Retinal pigment epithelial cell (primary cell): ENCODE data around the gene MYO7B.

Source experiments
- DNase-seq: peaks from one replicate; pipeline ENCODE4 v3.0.0-alpha.2; 2010; ENCODE audit warnings: low read depth
- H3K4me3 ChIP-seq: 2 replicates; pipeline ENCODE4 v1.5.1; 2011; ENCODE audit warnings: mild to moderate bottlenecking, low read length, control low read depth, moderate library complexity
- TF ChIP-seq, protein P1 (sequence below): conservative IDR thresholded peaks from 2 replicates; pipeline ENCODE4 v1.5.1; 2011; ENCODE audit warnings: low read depth, low read length, control low read depth, inconsistent platforms

The MYO7B gene

GRCh38 chr2:127535422-127535901 is at the start of gene MYO7B:
TSS of gene MYO7B (plus strand) at chr2:127535683. CDS start at chr2:127559723, 24,040 bp downstream.
- no peak for DNase-seq
- TF ChIP-seq, protein P1, sequence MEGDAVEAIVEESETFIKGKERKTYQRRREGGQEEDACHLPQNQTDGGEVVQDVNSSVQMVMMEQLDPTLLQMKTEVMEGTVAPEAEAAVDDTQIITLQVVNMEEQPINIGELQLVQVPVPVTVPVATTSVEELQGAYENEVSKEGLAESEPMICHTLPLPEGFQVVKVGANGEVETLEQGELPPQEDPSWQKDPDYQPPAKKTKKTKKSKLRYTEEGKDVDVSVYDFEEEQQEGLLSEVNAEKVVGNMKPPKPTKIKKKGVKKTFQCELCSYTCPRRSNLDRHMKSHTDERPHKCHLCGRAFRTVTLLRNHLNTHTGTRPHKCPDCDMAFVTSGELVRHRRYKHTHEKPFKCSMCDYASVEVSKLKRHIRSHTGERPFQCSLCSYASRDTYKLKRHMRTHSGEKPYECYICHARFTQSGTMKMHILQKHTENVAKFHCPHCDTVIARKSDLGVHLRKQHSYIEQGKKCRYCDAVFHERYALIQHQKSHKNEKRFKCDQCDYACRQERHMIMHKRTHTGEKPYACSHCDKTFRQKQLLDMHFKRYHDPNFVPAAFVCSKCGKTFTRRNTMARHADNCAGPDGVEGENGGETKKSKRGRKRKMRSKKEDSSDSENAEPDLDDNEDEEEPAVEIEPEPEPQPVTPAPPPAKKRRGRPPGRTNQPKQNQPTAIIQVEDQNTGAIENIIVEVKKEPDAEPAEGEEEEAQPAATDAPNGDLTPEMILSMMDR, result no peak
- H3K4me3 ChIP-seq, result no peak within 1 kb of the TSS

DNA sequence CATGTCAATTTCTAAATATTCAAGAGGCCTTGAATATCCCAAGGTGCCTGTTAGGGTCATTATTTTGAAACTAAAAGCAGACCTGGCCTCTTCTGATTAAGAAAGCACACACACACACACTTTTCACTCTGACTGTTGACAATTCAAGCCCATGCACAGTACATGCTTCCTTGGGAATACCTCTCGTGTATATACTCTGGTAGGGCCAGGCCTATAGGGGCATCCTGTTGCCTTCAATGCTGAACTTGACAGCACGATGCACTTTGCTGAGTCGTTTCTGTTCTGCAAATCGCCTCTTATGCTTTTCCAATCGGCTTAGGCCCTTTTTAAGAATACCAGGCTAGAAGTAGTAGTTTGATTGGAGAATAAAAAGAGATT is 49.8 kb upstream of the MYO7B start:
- H3K4me3 ChIP-seq, result no peak overlapping the region
- no peak for DNase-seq
- TF ChIP-seq, protein P1, result no peak

DNA sequence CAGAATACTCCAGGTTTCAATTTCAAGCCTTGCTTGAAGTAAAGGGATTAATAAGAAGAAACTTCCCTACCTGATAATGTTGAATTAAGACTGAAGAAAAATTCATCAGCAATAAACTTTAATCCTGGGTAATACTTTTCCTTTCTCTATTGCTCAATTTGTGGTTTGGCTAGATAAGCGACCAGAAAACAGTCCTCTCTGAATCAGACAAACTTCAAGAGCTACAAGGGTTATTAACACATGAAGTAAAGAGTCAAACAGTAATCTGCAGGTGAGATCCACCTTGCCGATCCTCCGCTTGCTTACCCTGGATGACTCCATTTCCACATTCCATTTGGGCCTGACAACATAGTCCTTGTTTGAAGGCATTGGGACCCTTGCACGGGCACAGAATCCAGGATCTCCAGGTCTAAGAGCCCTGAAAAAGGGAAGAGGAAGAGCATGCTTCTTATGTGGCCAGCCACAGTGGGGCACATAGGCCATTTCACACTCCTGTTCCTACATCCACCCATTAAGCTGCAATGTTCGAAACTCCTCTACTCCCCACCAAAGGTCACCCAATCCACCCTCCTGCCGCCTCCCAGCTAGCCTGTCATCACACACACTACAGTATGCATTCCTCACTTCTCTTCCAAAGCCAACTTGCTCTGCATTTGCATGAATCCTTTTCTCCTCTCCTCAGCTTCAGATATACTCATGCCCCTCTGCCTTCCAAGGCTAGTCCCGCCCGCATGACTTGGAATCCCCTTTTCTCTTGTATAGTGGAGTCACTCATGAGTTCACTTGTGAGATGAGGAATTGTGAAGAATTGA is 49.0 kb upstream of the MYO7B start:
- no peak overlapping the region for H3K4me3 ChIP-seq
- DNase-seq, result no peak
- TF ChIP-seq, protein P1, result no peak

GRCh38 chr2:127490283-127490682 is 45.2 kb upstream of the MYO7B start:
- H3K4me3 ChIP-seq, result no peak overlapping the region
- TF ChIP-seq, protein P1, result no peak
- no peak for DNase-seq

GRCh38 chr2:127498386-127498785 is 37.1 kb upstream of the MYO7B start:
- DNase-seq, result no peak
- TF ChIP-seq, protein P1, result no peak

GRCh38 chr2:127503491-127503890 is 32.0 kb upstream of the MYO7B start:
- no peak overlapping the region for H3K4me3 ChIP-seq
- TF ChIP-seq, protein P1, result no peak
- no peak for DNase-seq

More at GRCh38 chr2:127498386-127498785, 37.1 kb upstream of the MYO7B start:
- H3K4me3 ChIP-seq, result no peak overlapping the region
